Putamen (tissue), 1 donor: ENCODE results near the gene HMGB1.

Source experiments
- DNase-seq: peaks from one replicate; pipeline ENCODE4 v3.0.0-alpha.2; 2016; ENCODE audit warnings: low spot score

The HMGB1 gene

GRCh38 chr13:30429721-30430694 lies 35.7 kb downstream of the HMGB1 start:
- no peak for DNase-seq

DNA sequence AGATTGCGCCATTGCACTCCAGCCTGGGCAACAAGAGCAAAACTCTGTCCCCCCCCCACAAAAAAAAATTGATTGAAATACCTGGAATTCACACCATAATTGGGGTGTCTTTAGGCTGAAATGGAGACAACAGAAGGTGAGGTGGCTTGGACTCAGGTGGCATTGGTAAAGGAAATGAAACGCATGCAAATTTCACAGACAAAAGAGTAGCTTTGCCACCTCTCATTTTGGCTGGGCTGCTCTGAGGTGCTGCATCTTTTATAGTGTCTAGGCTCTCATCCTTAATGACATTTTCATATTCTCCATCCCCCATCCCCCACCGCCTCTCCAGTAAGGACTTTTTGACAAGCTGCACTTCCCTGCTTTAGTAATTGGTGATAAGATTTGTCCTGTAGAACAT lies 36.5 kb downstream of the HMGB1 start:
- DNase-seq: no peak

DNA sequence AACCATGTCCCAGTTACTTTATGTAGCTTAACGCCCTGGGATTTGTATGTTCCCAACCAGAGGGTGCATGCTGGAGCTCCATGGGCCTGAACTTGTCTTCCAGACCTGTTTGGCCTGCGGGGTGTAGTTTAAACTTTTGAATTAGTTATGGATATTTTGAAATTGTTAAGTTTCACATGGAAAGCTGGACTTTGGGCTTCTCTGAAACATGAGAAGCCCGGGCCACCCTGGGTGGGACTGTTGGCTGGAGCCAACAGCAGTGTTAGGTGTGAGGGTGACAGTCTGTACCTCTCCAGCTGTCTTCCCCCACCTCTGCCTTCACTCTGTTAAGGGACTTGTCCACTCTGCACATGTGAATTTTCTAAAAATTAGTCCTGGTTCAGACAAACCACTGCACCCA lies 41.8 kb downstream of the HMGB1 start:
- DNase-seq: no peak

DNA sequence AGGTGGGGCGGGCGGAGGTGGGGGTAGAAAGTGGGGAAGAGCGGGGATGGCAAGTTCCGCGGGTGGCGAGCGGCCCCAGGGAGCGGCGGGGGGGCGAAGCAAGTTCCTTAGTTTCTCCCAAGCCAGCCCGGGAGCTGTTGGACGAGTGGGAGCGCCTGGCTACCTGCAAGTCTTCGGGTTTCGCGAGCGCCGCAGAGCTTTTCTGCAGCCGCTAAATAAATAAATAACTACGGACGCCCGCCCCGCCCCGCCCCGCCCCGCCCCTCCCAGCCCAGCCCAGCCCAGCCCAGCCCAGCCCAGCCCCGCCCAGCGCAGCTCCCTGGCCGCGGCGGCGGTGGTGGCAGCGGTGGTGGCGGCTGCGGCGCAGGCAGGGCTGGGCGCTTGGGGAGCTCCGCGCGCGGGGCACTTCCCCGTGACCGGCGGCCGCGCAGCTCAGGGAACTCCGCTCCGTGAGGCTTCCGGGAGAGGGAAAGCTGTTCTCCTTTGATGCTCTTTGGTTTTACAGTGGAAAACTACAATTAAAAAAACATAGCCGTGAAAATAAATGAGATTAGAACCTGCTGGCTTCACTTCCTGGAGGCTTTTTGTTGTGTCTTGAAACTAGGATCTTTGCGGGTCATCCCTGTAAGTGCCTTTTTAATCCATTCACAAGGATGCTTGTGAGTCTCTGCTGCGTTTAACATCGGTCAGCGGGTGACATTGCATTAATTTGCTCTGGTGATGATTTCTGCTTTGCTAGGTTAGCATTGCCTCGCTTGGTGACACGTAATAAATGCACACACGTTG lies 43.5 kb downstream of the HMGB1 start, which contains the start of gene UBE2L5:
Gene UBE2L5, plus strand, starts transcription at position 440 of the 786 bp plus-strand sequence. CDS start 5,498 bp downstream, outside the sequence.
- DNase-seq: peak; percentile 73

GRCh38 chr13:30421093-30422053 lies 44.4 kb downstream of the HMGB1 start:
- DNase-seq: peak; percentile 64

DNA sequence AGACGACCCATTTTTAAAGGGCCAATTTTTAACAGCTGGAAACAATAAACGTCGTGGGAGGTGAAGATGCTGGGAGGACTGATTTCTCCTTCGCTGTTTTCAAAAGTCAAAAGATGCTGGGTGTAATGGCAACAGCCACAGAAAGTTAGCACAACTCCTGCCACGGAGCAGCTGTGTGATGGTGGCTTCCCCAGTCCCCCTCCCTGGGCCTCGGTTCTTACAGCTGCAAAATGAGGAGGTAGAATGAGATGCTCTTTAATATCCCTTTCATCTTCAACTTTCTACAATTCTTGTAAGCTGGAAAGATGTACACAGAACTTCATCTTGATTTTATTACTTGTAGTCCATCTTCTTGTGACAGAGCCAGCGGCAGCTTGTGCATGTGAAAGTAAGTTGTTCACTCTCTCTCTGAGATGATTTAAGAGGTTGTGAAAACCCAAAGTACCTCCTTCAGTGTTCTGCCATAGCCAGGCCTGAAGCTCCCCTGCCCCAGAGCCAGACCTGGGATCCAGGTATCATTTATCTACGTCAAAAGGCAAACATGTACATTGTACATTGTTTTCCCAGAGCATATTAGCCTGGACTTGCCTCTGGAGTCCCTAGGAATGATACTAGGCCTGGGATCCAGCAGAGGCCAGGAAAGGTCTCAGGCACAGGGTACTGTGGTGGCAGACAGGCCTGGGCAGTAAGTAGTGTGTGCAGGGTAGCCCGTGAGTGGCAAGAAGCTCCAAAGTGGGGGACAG lies 46.8 kb downstream of the HMGB1 start:
- DNase-seq: no peak

GRCh38 chr13:30418075-30418716 lies 47.5 kb downstream of the HMGB1 start:
- no peak for DNase-seq

- DNase-seq: no peak
Measured at GRCh38 chr13:30416471-30416870, 49.3 kb downstream of the HMGB1 start.

DNA sequence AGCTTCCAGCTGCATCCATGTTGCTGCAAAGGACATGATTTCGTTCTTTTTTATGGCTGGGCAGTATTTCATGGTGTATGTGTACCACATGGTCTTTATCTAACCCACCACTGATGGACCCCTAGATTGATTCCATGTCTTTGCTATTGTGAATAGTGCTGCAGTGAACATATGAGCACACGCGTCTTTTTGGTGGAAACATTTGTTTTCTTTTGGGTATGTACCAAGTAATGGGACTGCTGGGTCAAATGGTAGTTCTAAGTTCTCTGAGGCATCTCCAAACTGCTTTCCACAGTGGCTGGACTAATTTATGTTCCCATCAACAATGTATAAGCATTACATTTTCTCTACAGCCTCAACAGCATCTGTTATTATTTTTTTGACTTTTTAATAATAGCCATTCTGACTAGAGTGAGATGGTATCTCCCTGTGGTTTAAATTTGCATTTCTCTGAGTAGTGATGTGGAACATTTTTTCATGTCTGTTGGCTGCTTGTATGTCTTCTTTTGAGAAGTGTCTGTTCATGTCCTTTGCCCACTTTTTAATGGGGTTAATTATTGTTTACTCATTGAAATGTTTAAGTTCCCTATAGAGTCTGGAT lies 50.2 kb downstream of the HMGB1 start:
- no peak for DNase-seq

DNA sequence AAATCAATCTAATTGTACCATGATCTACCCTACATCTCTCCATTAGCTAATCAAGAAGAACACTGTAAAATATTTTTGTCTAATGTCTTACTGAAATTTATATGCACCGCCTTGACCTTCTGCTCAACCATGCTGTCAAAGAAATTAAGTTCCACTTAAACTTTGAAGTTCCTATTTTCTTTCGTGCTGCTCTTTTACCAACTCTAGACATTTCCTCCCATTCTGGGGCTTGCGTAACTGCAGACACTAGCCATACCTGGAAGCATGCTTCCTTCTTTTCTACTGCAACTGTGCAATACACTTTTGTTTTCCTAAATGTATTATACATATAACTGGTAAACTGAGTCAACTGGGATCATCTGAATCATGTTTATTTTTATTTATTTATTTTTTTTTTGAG lies 51.9 kb downstream of the HMGB1 start:
- no peak for DNase-seq

DNA sequence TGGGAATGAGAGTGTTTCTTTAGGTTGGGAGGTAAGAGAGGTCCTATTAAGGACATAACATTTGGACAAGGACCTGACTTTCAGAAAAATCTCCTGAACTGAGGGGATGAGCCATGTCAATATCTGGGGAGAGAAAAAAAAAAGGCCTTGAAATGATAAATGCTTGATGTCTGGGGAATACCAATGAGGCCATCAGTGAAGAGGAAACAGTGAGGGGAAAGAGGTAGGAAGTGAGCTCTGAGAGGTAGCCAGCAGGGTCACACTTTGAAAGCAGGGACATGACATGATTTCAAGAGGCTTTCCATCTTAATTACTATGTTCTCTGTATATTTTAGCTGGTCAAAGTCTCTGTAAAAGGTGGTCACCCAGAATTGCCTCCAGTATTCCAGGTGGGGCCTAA lies 53.4 kb downstream of the HMGB1 start:
- DNase-seq: no peak

DNA sequence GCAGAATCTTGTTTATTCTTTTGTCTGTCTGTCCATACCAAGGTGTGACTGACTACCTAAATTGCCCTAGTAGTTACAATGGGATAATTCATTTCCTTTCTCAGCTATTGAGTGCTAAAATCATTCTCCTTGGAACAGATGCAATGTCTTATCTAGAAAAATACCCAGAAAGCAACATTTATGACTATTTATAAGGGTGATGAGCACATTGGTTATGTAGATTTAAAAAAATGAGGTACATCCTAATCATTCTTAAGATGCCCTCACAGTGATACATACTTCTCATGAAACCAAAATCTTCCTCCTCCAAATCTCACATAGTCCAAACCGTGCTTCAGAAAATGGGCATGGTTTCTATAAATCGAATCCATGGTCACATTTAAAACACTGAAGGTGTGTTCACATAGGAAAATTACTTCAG lies 55.0 kb downstream of the HMGB1 start:
- DNase-seq: no peak

GRCh38 chr13:30409886-30410704 lies 55.6 kb downstream of the HMGB1 start:
- no peak for DNase-seq

DNA sequence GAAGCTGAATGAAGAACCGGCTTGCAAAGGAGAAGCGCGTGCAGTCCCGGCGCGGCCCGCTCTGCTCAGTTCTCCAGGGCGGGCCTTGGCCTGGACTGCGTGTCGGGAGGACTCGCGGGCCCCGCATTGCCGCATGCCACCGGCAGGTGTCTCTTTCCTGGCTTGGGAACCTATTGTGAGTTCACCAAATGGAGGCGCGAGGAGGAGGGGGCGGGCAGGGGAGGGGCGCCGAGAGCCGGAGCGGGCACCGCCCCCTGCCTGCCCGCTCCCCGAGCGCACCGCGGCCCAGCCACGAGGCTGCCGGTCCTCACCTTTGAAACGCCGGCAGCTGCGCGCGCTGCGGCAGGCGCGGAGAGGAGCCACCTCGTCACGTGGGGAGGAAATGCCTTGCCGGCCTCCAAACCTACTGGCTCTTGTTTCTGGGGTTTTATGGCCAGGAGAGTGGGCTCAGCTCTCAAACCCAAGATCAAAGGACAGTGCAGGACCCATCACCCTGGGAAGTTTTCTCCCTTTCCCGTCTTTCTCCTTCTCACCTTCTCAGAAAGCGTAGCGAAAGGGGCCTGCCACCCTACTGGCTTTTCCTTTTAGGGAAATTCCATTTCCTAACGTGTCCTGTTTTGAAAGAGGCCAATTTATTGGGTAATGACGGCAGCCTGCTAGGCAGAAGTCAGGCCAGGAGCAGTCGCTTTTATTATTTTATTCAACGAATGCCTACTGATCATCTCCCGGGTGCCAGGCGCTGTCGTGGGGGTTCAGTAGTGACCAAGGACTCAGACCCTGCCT lies 57.2 kb downstream of the HMGB1 start:
- peak; percentile 90 for DNase-seq

DNA sequence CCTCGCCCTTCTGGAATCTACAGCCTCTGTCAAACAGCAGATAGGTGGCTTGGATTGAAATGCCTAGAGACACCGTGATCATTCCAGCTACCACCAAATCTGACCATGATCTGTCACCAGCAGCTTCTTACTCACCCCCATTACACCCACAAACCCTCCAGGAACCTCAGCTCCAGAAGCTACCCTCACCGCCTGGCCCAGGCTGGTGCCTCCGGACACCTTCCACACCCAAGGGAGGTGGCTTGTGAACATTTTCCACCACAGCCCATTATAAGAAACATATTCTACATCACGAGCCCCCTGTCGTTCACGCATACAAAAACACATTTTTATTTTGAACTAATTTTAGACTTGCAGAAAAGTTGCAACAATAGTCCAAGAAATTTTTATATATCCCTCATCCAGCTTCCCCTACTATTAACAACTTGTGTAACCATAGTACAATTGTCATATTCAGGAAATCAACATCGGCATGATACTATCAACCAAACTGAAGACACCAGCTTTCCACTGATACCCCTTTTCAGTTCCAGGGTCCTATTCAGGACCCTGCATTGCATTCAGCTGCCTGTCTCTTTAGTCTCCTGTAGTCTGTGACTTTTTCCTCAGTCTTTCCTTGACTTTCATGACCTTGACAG lies 58.8 kb downstream of the HMGB1 start:
- DNase-seq: no peak
